KMS-11 (cell line): ENCODE measurements around the gene PPP1R3C.

Source experiments
- H2AFZ ChIP-seq: fragments of 200-600 bp; sonication (generic); 2 replicates; pipeline ENCODE4 v1.6.1; 2016; ENCODE audit warnings: antibody characterized with exemption, mixed run types, low read depth
- H3K27ac ChIP-seq: fragments of 200-600 bp; sonication (generic); 2 replicates; pipeline ENCODE4 v1.6.1; 2016; ENCODE audit warnings: mild to moderate bottlenecking, mixed run types
- H3K27me3 ChIP-seq: fragments of 200-600 bp; sonication (generic); 2 replicates; pipeline ENCODE4 v1.6.1; 2017; ENCODE audit warnings: mild to moderate bottlenecking, low read depth, mixed run types, moderate library complexity; ENCODE audit not compliant: insufficient read depth
- H3K36me3 ChIP-seq: fragments of 200-600 bp; sonication (generic); 2 replicates; pipeline ENCODE4 v1.6.1; 2017; ENCODE audit warnings: mild to moderate bottlenecking, mixed run types; ENCODE audit not compliant: insufficient read depth
- H3K4me1 ChIP-seq: fragments of 200-600 bp; sonication (generic); 2 replicates; pipeline ENCODE4 v1.6.1; 2016; ENCODE audit warnings: mild to moderate bottlenecking, low read depth, mixed run types; ENCODE audit not compliant: poor library complexity, severe bottlenecking
- H3K4me2 ChIP-seq: fragments of 200-600 bp; sonication (generic); 2 replicates; pipeline ENCODE4 v1.7.0; 2016; ENCODE audit warnings: mild to moderate bottlenecking, mixed run types
- H3K4me3 ChIP-seq: fragments of 200-600 bp; sonication (generic); IDR thresholded peaks from 2 replicates; pipeline ENCODE4 v1.6.1; 2017; ENCODE audit warnings: low read depth, low read length, mixed read lengths; ENCODE audit not compliant: insufficient read depth
- H3K79me2 ChIP-seq: fragments of 200-600 bp; sonication (generic); 2 replicates; pipeline ENCODE4 v1.6.1; 2016; ENCODE audit warnings: low read depth, mixed run types; ENCODE audit not compliant: insufficient read depth
- H3K9ac ChIP-seq: fragments of 200-600 bp; sonication (generic); 2 replicates; pipeline ENCODE4 v1.6.1; 2016; ENCODE audit warnings: mild to moderate bottlenecking, mixed run types
- H4K20me1 ChIP-seq: fragments of 200-600 bp; sonication (generic); 2 replicates; pipeline ENCODE4 v1.6.1; 2016; ENCODE audit warnings: mild to moderate bottlenecking, mixed run types; ENCODE audit not compliant: insufficient read depth
- TF ChIP-seq, protein P1 (sequence below): fragments of 200-600 bp; sonication (generic); conservative IDR thresholded peaks from 2 replicates; pipeline ENCODE4 v1.6.1; 2017; ENCODE audit warnings: low read depth, mild to moderate bottlenecking, antibody characterized with exemption, low read length, moderate library complexity, mixed read lengths

The PPP1R3C gene

DNA sequence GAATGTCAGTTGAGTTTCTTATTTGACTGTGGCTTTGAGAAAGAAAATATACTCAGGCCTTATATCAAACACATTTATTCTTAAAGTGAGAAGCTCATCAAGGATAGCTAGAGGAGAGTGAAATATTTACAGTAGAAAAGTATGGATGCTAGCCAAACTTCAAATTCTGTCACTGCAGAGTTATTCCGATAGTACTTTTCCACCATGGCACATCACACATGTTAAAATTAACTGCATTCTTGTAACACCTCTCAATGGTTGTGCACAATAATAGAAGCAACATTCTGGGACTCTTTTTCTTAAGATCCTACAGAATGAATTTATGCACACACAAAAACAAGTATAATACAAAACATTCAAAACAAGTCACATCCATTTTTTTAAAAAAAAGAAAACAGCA, 4.5 kb downstream of the PPP1R3C start:
- H3K4me1 ChIP-seq: no peaks in the 10 kb centered on the region
- no peaks in the 10 kb centered on the region for H3K79me2 ChIP-seq
- TF ChIP-seq, protein P1, sequence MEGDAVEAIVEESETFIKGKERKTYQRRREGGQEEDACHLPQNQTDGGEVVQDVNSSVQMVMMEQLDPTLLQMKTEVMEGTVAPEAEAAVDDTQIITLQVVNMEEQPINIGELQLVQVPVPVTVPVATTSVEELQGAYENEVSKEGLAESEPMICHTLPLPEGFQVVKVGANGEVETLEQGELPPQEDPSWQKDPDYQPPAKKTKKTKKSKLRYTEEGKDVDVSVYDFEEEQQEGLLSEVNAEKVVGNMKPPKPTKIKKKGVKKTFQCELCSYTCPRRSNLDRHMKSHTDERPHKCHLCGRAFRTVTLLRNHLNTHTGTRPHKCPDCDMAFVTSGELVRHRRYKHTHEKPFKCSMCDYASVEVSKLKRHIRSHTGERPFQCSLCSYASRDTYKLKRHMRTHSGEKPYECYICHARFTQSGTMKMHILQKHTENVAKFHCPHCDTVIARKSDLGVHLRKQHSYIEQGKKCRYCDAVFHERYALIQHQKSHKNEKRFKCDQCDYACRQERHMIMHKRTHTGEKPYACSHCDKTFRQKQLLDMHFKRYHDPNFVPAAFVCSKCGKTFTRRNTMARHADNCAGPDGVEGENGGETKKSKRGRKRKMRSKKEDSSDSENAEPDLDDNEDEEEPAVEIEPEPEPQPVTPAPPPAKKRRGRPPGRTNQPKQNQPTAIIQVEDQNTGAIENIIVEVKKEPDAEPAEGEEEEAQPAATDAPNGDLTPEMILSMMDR: no peak
- H3K4me2 ChIP-seq: no peak overlapping the region
- H3K4me3 ChIP-seq: no peak overlapping the region
- H3K36me3 ChIP-seq: no peaks in the 10 kb centered on the region
- no peaks in the 10 kb centered on the region for H4K20me1 ChIP-seq
- H2AFZ ChIP-seq: no peak overlapping the region
- no peak overlapping the region for H3K27ac ChIP-seq
- H3K27me3 ChIP-seq: no peaks in the 10 kb centered on the region
- no peak overlapping the region for H3K9ac ChIP-seq

DNA sequence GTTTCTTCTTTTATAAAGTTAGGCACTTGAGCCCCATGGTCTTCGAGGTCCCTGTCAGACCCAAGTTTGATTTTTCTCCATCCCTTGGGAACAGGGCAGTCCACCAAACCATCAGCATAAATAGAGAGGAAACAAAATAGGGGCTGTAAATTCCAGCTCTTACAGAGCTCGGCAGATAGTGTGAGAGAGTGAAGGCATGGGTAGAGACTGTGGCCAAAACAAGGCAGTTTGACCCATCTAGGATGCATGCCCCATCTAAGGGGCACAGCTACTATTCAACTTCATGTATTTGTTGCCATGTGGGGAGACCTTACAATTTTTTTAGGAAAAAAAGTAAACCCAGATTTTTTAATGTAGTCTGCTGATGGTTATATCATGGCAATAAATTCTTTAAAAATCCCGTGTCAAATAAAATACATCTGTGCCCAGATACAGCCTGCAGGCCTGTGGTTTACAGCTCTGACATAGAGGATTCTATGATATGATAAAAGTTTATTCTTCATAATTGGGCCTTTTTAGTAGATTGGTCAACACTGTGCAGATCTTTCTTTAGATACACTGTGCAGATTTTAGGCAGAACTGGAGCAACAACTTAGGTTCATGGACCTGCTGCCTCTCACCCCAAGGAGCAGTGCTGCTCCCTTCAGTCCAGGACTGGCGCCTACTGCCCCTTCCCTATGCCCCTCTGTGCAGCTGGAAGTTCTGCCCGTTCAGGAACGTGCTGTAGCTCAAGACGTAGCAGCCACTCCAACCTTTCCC, 5.3 kb downstream of the PPP1R3C start:
- H3K4me3 ChIP-seq: no peak overlapping the region
- H2AFZ ChIP-seq: no peak overlapping the region
- no peak overlapping the region for H3K27ac ChIP-seq
- no peaks in the 10 kb centered on the region for H3K79me2 ChIP-seq
- no peaks in the 10 kb centered on the region for H3K27me3 ChIP-seq
- no peaks in the 10 kb centered on the region for H3K4me1 ChIP-seq
- no peaks in the 10 kb centered on the region for H4K20me1 ChIP-seq
- no peak overlapping the region for H3K9ac ChIP-seq
- TF ChIP-seq, protein P1: no peak
- no peak overlapping the region for H3K4me2 ChIP-seq
- no peaks in the 10 kb centered on the region for H3K36me3 ChIP-seq

DNA sequence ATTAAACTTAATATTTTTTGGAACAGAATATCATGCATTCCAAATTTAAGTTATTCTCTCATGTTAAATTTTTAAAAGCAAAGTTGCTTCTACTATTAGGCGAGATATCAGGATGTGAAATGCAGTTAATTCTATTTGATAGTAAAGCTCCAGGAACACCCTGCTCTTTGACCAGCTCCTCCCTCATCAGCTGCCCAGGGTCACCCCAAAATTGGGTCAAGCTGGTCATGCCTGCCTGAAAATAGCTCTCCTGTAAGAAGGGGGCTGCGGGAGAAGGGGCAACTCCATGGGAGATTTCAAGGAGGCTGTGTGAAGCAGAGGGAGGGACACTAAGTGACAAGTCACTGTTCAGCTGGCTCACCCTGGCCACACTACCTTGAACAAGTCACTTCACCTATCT, 5.9 kb downstream of the PPP1R3C start:
- no peak overlapping the region for H3K4me3 ChIP-seq
- H2AFZ ChIP-seq: no peak overlapping the region
- no peaks in the 10 kb centered on the region for H3K36me3 ChIP-seq
- no peaks in the 10 kb centered on the region for H3K27me3 ChIP-seq
- H3K4me2 ChIP-seq: no peak overlapping the region
- H3K27ac ChIP-seq: no peak overlapping the region
- H3K4me1 ChIP-seq: no peaks in the 10 kb centered on the region
- H3K9ac ChIP-seq: no peak overlapping the region
- no peaks in the 10 kb centered on the region for H4K20me1 ChIP-seq
- TF ChIP-seq, protein P1: no peak
- H3K79me2 ChIP-seq: no peaks in the 10 kb centered on the region

DNA sequence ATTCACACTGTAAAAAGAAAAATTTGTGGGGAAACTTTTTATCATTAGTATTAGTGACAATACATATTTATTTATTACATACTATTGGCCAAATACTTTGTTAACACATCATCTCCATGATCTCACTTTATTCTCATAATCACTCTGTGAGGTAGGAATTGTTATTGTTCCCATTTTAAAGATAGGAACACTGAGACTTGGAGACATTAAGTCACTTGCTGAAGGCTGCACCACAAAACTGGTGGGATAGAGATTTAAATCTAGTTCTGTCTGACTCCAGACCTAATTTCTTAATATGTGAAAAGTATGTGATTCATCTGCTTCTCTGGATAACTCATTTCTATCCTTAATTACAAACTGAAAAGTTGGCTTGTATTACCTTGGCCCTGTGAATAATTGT, 8.2 kb downstream of the PPP1R3C start:
- no peaks in the 10 kb centered on the region for H3K4me1 ChIP-seq
- TF ChIP-seq, protein P1: no peak
- no peaks in the 10 kb centered on the region for H3K27me3 ChIP-seq
- no peaks in the 10 kb centered on the region for H4K20me1 ChIP-seq
- no peak overlapping the region for H3K4me3 ChIP-seq
- H3K9ac ChIP-seq: no peak overlapping the region
- no peaks in the 10 kb centered on the region for H3K36me3 ChIP-seq
- H3K4me2 ChIP-seq: no peak overlapping the region
- no peak overlapping the region for H2AFZ ChIP-seq
- H3K79me2 ChIP-seq: no peaks in the 10 kb centered on the region
- no peak overlapping the region for H3K27ac ChIP-seq
